ENCODE results near the gene PSMD8.

GRCh38 chr19:38430931-38431330 is 56.6 kb downstream of the PSMD8 start:
- TF ChIP-seq CTCF (conservative IDR thresholded peaks at IDR 0.05; ENCODE audit: low read length), result no peak
- TF ChIP-seq EZH2phosphoT487 (IDR thresholded peaks at IDR 0.05; ENCODE audit: borderline replicate concordance, low read depth, low read length), result no peak
